Esophagus muscularis mucosa (tissue), 3 donors: ENCODE measurements around the gene PPIA.

Source experiments
- EP300 ChIP-seq: sonication (generic); formaldehyde crosslinking; IDR thresholded peaks from one replicate; pipeline ENCODE4 v1.6.1; 2017; ENCODE audit warnings: antibody characterized with exemption
- TF ChIP-seq, protein P1 (sequence below), 3 experiments: fragments of 200-600 bp in 2 of 3; fragments of 450-650 bp in 1 of 3; sonication (generic) in 2 of 3; IDR thresholded peaks; one replicate each; pipeline ENCODE4 v1.5.1; 2017 to 2019; ENCODE audit warnings: antibody characterized with exemption in 3 of 3, mild to moderate bottlenecking in 2 of 3, moderate library complexity in 1 of 3

- TF ChIP-seq, protein P1, sequence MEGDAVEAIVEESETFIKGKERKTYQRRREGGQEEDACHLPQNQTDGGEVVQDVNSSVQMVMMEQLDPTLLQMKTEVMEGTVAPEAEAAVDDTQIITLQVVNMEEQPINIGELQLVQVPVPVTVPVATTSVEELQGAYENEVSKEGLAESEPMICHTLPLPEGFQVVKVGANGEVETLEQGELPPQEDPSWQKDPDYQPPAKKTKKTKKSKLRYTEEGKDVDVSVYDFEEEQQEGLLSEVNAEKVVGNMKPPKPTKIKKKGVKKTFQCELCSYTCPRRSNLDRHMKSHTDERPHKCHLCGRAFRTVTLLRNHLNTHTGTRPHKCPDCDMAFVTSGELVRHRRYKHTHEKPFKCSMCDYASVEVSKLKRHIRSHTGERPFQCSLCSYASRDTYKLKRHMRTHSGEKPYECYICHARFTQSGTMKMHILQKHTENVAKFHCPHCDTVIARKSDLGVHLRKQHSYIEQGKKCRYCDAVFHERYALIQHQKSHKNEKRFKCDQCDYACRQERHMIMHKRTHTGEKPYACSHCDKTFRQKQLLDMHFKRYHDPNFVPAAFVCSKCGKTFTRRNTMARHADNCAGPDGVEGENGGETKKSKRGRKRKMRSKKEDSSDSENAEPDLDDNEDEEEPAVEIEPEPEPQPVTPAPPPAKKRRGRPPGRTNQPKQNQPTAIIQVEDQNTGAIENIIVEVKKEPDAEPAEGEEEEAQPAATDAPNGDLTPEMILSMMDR (IDR thresholded peaks at IDR 0.05), result no peak
- TF ChIP-seq EP300, result no peak
Measured at GRCh38 chr7:44764081-44764480, 32.4 kb upstream of the PPIA start.
